Neural progenitor cell (in vitro differentiated cells): ENCODE results near the gene ARAP3. TPM values are rescaled to one million over a fixed set of nuclear protein-coding genes. Genes with fewer than 3 reads are reported as not detected.

Experiments used
- DNase-seq: peaks from one replicate; pipeline ENCODE4 v3.0.0-alpha.2; 2016; ENCODE audit warnings: low spot score
- H2AFZ ChIP-seq: fragments of 200-600 bp; sonication (generic); replicated peaks from 2 replicates; pipeline ENCODE4 v1.6.1; 2016; ENCODE audit warnings: antibody characterized with exemption
- H3F3A ChIP-seq: fragments of 200-600 bp; sonication (generic); 2 replicates; pipeline ENCODE4 v1.6.1; 2016; ENCODE audit warnings: antibody characterized with exemption, low read depth
- H3K27ac ChIP-seq: fragments of 200-600 bp; sonication (generic); 2 replicates; pipeline ENCODE4 v1.5.1; 2016; ENCODE audit warnings: mild to moderate bottlenecking
- H3K27me3 ChIP-seq: fragments of 200-600 bp; sonication (generic); 2 replicates; pipeline ENCODE4 v1.6.1; 2016; ENCODE audit warnings: mild to moderate bottlenecking, moderate library complexity
- H3K36me3 ChIP-seq: fragments of 200-600 bp; sonication (generic); 2 replicates; pipeline ENCODE4 v1.5.1; 2016
- H3K4me1 ChIP-seq: fragments of 200-600 bp; sonication (generic); 2 replicates; pipeline ENCODE4 v1.6.1; 2016; ENCODE audit warnings: mixed run types
- H3K4me2 ChIP-seq: fragments of 200-600 bp; sonication (generic); 2 replicates; pipeline ENCODE4 v1.6.1; 2016
- H3K4me3 ChIP-seq: fragments of 200-600 bp; sonication (generic); 2 replicates; pipeline ENCODE4 v1.5.1; 2016
- H3K79me2 ChIP-seq: fragments of 200-600 bp; sonication (generic); 2 replicates; pipeline ENCODE4 v1.6.1; 2016; ENCODE audit warnings: low read depth
- H3K9ac ChIP-seq: fragments of 200-600 bp; sonication (generic); 2 replicates; pipeline ENCODE4 v1.6.1; 2016
- H3K9me3 ChIP-seq: fragments of 200-600 bp; sonication (generic); 2 replicates; pipeline ENCODE4 v1.5.1; 2016; ENCODE audit warnings: low read depth
- H4K20me1 ChIP-seq: fragments of 200-600 bp; sonication (generic); 2 replicates; pipeline ENCODE4 v1.6.1; 2016; ENCODE audit warnings: low read depth
- H3K27ac Mint-ChIP-seq: 3 replicates; pipeline ENCODE4 v1.8.0; 2021; ENCODE audit warnings: mixed read lengths
- H3K27me3 Mint-ChIP-seq: 2 replicates; pipeline ENCODE4 v1.8.0; 2022; ENCODE audit warnings: low read depth, mild to moderate bottlenecking, inconsistent platforms, moderate library complexity, mixed read lengths; ENCODE audit not compliant: insufficient read depth
- H3K36me3 Mint-ChIP-seq: 3 replicates; pipeline ENCODE4 v1.8.0; 2021; ENCODE audit warnings: mixed read lengths
- H3K4me1 Mint-ChIP-seq: 3 replicates; pipeline ENCODE4 v1.8.0; 2021; ENCODE audit warnings: mixed read lengths
- H3K4me3 Mint-ChIP-seq: 3 replicates; pipeline ENCODE4 v1.8.0; 2021; ENCODE audit warnings: mild to moderate bottlenecking, moderate library complexity, mixed read lengths
- H3K9me3 Mint-ChIP-seq: 3 replicates; pipeline ENCODE4 v1.8.0; 2020; ENCODE audit warnings: mixed read lengths
- EZH2 ChIP-seq: fragments of 200-600 bp; sonication (generic); IDR thresholded peaks from 2 replicates; pipeline ENCODE4 v1.6.1; 2017; ENCODE audit warnings: antibody characterized with exemption, mild to moderate bottlenecking, moderate library complexity
- EZH2phosphoT487 ChIP-seq: fragments of 200-600 bp; sonication (generic); IDR thresholded peaks from 2 replicates; pipeline ENCODE4 v1.6.1; 2017; ENCODE audit warnings: antibody characterized with exemption
- total RNA-seq: library from RNA; depleted of rRNA; stranded (reverse); fragments of >200 nt; gene quantifications from 2 replicates; pipeline ENCODE4 v1.2.3, GENCODE V29; 2015; ENCODE audit warnings: low replicate concordance
- TF ChIP-seq, protein P1 (sequence below): fragments of 200-600 bp; sonication (generic); IDR thresholded peaks from 2 replicates; pipeline ENCODE4 v1.5.1; 2017; ENCODE audit warnings: antibody characterized with exemption, mild to moderate bottlenecking

ARAP3 gene
- total RNA-seq, 1 donor from 2014 or later = 7.6 TPM

DNA sequence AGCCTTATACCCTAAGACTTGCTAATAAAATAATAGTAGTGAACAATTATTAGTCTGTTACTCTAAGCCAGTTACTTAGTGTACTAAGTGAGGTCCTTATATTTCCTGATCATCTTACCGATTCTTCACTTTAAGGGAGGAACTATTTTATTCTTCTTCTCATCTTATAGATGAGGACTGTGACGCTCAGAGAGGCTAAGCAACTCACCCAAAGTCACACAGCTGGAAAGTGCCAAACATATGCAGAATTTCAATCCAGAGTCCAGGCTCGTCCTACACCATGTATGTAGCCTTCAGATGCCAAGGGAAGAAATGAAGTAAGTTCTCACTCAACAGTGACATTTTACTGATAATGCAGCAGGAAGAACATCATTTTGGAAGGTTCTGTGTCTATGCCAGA, 34.4 kb upstream of the ARAP3 start:
- Mint-ChIP-seq H3K4me1 (peaks cover 24% of the 10 kb centered on the region), H3K27me3 (peaks cover 9% of the 10 kb centered on the region), H3K36me3 (no peaks in the 10 kb centered on the region), H3K27ac (no peak overlapping the region), H3K4me3 (no peak overlapping the region), H3K9me3 (no peaks in the 10 kb centered on the region)
- H3K9ac ChIP-seq = no peak overlapping the region
- H3K36me3 ChIP-seq = no peaks in the 10 kb centered on the region
- no peaks in the 10 kb centered on the region for H3K27me3 ChIP-seq
- no peak overlapping the region for H3K4me2 ChIP-seq
- H3F3A ChIP-seq = peaks cover 12% of the 10 kb centered on the region
- no peak for DNase-seq
- H3K79me2 ChIP-seq = no peaks in the 10 kb centered on the region
- H4K20me1 ChIP-seq = no peaks in the 10 kb centered on the region
- H2AFZ ChIP-seq = no peak overlapping the region
- peaks cover 21% of the 10 kb centered on the region for H3K4me1 ChIP-seq
- H3K27ac ChIP-seq = no peak overlapping the region
- H3K9me3 ChIP-seq = no peaks in the 10 kb centered on the region
- H3K4me3 ChIP-seq = no peak overlapping the region
- TF ChIP-seq EZH2 (no peak), EZH2phosphoT487 (no peak)
- TF ChIP-seq, protein P1, sequence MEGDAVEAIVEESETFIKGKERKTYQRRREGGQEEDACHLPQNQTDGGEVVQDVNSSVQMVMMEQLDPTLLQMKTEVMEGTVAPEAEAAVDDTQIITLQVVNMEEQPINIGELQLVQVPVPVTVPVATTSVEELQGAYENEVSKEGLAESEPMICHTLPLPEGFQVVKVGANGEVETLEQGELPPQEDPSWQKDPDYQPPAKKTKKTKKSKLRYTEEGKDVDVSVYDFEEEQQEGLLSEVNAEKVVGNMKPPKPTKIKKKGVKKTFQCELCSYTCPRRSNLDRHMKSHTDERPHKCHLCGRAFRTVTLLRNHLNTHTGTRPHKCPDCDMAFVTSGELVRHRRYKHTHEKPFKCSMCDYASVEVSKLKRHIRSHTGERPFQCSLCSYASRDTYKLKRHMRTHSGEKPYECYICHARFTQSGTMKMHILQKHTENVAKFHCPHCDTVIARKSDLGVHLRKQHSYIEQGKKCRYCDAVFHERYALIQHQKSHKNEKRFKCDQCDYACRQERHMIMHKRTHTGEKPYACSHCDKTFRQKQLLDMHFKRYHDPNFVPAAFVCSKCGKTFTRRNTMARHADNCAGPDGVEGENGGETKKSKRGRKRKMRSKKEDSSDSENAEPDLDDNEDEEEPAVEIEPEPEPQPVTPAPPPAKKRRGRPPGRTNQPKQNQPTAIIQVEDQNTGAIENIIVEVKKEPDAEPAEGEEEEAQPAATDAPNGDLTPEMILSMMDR = no peak

DNA sequence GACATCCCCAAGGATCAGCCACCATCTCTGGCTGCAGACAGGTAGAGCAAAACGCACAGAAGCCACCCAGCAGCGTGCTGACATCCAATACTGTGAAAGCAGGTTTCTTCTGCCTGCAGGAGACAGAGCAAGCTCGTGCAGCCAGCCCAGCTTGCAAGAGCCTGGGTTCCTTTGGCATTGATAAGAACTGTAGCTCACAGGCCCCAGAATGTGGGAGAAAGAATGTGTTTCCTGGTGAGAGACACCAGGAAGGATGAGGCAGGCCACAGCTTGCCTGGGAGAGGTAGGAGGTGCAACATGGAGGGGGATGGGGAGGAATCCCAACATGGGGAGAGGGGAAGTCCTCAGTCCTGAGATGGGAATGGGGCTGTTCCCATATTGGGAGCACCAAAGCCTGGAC, 34.0 kb upstream of the ARAP3 start:
- no peak overlapping the region for H3K4me2 ChIP-seq
- no peaks in the 10 kb centered on the region for H3K79me2 ChIP-seq
- no peak overlapping the region for H3K9ac ChIP-seq
- no peak overlapping the region for H3K27ac Mint-ChIP-seq
- no peak overlapping the region for H3K4me3 Mint-ChIP-seq
- peaks cover 12% of the 10 kb centered on the region for H3F3A ChIP-seq
- H4K20me1 ChIP-seq = no peaks in the 10 kb centered on the region
- TF ChIP-seq, protein P1 = no peak
- no peak for TF ChIP-seq EZH2phosphoT487
- TF ChIP-seq EZH2 = no peak
- no peaks in the 10 kb centered on the region for H3K36me3 ChIP-seq
- H3K4me1 Mint-ChIP-seq = peaks cover 24% of the 10 kb centered on the region
- no peak overlapping the region for H2AFZ ChIP-seq
- no peaks in the 10 kb centered on the region for H3K36me3 Mint-ChIP-seq
- H3K27ac ChIP-seq = no peak overlapping the region
- H3K27me3 ChIP-seq = no peaks in the 10 kb centered on the region
- H3K4me3 ChIP-seq = no peak overlapping the region
- peaks cover 21% of the 10 kb centered on the region for H3K4me1 ChIP-seq
- no peaks in the 10 kb centered on the region for H3K9me3 ChIP-seq
- no peak for DNase-seq
- H3K9me3 Mint-ChIP-seq = no peaks in the 10 kb centered on the region
- H3K27me3 Mint-ChIP-seq = peaks cover 9% of the 10 kb centered on the region

DNA sequence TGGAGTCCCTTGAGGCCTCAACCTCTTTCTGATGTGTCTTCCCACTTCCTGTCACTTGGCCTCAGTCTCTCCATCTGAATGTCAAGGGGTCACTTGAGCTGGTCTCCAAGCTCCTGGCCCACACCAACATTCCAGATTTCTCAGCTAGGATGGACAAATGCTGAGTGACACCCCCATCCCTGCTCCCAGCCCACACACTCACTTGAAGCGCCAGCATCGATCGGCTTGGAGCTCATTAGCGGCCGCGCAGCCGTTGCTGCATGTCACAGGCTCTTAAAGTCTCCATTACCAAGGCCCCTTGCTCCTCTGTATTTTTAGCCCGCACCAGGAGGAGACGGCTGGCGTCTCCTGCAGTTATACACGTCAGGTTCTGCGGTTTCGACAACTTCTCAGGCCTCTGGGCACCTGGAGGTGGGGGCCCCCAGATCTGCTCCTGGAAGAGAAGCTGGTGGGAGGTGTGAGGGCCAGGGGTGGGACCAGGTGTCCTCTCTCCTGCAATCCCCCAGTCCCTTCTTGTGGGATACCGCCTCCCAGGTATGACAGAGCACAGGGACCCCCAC, 33.4 kb upstream of the ARAP3 start:
- Mint-ChIP-seq H3K4me1 (peaks cover 24% of the 10 kb centered on the region), H3K9me3 (no peaks in the 10 kb centered on the region), H3K27ac (no peak overlapping the region), H3K27me3 (peaks cover 9% of the 10 kb centered on the region), H3K36me3 (no peaks in the 10 kb centered on the region), H3K4me3 (no peak overlapping the region)
- Histone ChIP-seq H3K4me2 (no peak overlapping the region), H4K20me1 (no peaks in the 10 kb centered on the region), H3K4me3 (no peak overlapping the region), H3K4me1 (peaks cover 21% of the 10 kb centered on the region), H3K27ac (no peak overlapping the region), H3K27me3 (no peaks in the 10 kb centered on the region), H3K79me2 (no peaks in the 10 kb centered on the region), H3K9ac (no peak overlapping the region), H3F3A (peaks cover 12% of the 10 kb centered on the region), H2AFZ (no peak overlapping the region), H3K9me3 (no peaks in the 10 kb centered on the region), H3K36me3 (no peaks in the 10 kb centered on the region)
- DNase-seq = no peak
- TF ChIP-seq, protein P1 = no peak
- no peak for TF ChIP-seq EZH2phosphoT487
- no peak for TF ChIP-seq EZH2
